ENCODE data around the gene KIAA1755.

Gene KIAA1755

GRCh38 chr20:38192323-38192885, 68.1 kb downstream of the KIAA1755 start:
- no peak for DNase-seq (ENCODE audit: extremely low read depth in 1 of 2, low read depth in 1 of 2)

GRCh38 chr20:38191654-38192053, 68.9 kb downstream of the KIAA1755 start:
- DNase-seq (ENCODE audit: extremely low read depth in 1 of 2, low read depth in 1 of 2) = no peak

- no peak for DNase-seq (ENCODE audit: extremely low read depth in 1 of 2, low read depth in 1 of 2)
Observed at GRCh38 chr20:38190936-38191371, 69.6 kb downstream of the KIAA1755 start.

DNA sequence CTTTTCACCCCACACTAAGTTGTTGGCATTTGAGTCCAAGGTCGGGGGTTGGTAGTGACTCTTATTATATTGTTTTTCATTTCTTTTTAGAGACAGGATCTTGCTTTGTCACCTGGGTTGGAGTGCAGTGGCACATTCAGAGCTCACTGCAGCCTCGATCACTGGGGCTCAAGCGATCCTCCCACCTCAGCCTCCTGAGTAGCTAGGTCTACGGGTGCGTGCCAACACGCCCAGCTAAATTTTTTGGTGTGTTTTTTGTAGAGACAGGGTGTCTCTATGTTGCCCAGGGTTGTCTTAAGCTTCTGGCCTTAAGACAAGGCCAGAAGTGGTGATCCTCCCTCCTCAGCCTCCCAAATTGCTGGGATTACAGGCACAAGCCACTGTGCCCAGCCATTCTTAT, 70.4 kb downstream of the KIAA1755 start:
- DNase-seq (ENCODE audit: extremely low read depth in 1 of 2, low read depth in 1 of 2) = no peak

- DNase-seq (ENCODE audit: extremely low read depth in 1 of 2, low read depth in 1 of 2) = no peak
Observed at GRCh38 chr20:38187517-38187916, 73.0 kb downstream of the KIAA1755 start.

GRCh38 chr20:38186788-38187221, 73.7 kb downstream of the KIAA1755 start:
- DNase-seq (ENCODE audit: extremely low read depth in 1 of 2, low read depth in 1 of 2) = no peak

GRCh38 chr20:38184101-38184500, 76.4 kb downstream of the KIAA1755 start:
- no peak for DNase-seq (ENCODE audit: extremely low read depth in 1 of 2, low read depth in 1 of 2)

- no peak for DNase-seq (ENCODE audit: extremely low read depth in 1 of 2, low read depth in 1 of 2)
Observed at GRCh38 chr20:38181971-38182370, 78.6 kb downstream of the KIAA1755 start.

DNA sequence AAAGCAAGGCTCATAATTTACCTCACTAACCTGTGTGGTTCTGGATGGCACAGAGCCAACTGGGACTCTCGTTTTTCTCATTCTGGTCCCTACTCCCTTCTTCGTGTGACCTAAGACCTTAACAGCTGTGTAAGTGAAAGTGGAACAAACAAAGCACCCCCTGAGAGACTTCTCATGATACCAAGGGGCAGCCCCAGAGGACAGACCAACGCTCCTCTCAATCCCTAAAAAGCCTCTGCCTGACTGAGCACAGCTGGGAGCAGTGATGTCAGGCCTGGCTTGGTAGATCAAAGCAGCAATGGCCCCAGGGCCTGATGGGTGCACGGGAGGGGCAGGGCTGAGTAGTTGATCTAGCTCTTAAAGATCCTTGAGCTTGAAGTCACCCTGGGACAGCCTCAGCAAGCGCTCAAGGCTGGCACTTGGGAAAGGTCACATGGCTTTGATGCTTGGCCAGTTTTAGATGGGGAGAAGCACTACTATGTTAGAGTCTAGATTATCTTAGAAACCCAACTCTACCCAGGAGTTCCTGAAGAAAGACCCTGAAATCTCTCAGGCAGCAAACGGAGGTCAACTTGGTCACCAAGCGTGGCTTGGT, 79.2 kb downstream of the KIAA1755 start:
- no peak for DNase-seq (ENCODE audit: extremely low read depth in 1 of 2, low read depth in 1 of 2)

GRCh38 chr20:38180781-38181180, 79.8 kb downstream of the KIAA1755 start:
- DNase-seq (ENCODE audit: extremely low read depth in 1 of 2, low read depth in 1 of 2) = no peak

GRCh38 chr20:38179846-38180245, 80.7 kb downstream of the KIAA1755 start:
- no peak for DNase-seq (ENCODE audit: extremely low read depth in 1 of 2, low read depth in 1 of 2)

GRCh38 chr20:38178581-38178980, 82.0 kb downstream of the KIAA1755 start:
- no peak for DNase-seq (ENCODE audit: extremely low read depth in 1 of 2, low read depth in 1 of 2)

- no peak for DNase-seq (ENCODE audit: extremely low read depth in 1 of 2, low read depth in 1 of 2)
Observed at GRCh38 chr20:38178065-38178491, 82.5 kb downstream of the KIAA1755 start.

- no peak for DNase-seq (ENCODE audit: extremely low read depth in 1 of 2, low read depth in 1 of 2)
Observed at GRCh38 chr20:38177201-38177600, 83.3 kb downstream of the KIAA1755 start.

DNA sequence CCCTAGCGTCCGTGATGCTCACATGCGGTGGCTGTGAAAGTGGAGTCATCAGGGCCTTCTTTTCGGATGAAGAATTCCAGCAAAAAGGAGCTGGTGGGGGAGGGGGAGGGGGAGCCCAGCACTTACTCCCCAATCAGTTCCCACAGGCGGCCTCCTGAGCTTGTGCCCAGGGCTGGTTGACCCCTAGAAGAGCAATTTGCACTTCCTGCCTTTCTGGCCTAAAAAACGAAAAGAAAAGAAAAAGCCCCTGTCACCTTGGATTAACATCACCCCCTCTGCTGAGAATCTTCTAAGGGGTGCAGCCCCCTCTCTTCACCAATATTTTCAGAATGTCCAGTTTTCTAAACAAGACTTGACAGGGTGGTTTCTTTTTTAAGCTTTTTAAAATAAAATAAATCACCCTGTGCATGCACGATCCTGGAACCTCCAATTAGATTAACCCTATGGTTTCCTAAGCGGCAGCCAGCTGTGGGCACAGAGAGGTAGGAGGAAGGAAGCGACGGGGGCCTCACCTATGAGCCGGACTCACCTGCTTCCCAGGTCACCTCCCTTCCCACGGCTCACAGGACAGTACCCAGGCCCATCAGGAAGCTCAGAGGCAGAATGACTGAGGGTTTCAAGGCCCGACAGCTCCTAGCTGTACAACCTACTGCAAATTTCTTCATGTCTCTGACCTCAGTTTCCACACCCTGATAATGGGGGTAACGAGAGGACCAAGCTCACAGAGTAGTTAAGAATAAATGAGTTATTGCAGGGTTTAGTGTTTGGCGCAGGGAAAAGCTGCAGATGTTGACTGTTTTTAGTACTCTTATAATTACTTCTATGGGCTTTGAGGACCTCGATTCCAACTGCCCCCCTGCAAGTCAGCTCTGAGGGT, 85.0 kb downstream of the KIAA1755 start:
- DNase-seq (ENCODE audit: extremely low read depth in 1 of 2, low read depth in 1 of 2) = no peak

DNA sequence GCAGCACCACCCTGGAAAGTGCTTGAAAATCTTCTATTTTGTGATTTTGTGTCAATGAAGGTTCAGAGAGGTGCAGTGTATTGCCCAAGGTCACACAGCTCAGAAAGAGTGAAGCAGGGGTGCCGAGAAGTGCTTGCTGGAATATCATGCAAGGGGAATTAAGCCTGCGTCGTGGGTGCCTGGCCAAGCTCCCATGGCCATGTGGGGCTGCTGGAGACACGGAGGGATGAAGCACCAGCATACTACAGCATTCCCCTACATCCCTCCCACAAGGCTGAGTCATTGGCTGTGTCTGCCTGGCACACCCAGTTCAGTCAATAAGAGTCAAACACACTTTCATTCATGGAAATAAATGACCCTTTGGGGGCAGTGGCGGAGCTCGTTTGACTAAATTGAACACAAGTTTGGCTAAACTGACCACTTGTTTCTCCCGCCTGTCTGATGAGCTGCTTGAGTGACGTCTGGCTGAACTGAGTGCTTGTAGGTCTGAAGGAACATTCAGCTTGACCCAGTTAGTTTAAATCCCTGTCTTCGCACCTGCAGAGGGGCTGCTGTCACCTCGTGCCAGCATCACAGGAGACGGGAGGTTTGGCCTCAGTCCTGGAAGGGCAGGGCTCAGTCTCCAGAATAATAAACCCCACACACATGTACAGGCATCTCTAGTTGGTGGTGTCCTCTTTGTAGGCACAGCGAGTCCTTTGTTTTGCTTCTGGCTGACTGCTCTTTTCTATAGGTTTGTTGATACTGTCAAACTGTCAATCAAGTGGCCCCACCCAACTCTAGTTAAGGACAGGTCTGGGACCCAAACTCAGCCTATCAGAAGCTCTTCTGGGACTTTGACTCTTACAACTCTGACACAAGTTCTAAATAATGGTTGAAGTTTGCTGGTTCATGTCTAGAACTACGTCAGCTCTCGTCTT, 87.0 kb downstream of the KIAA1755 start:
- DNase-seq (ENCODE audit: extremely low read depth in 1 of 2, low read depth in 1 of 2) = no peak

GRCh38 chr20:38172408-38172807, 88.1 kb downstream of the KIAA1755 start:
- no peak for DNase-seq (ENCODE audit: extremely low read depth in 1 of 2, low read depth in 1 of 2)

GRCh38 chr20:38171675-38172043, 88.9 kb downstream of the KIAA1755 start:
- no peak for DNase-seq (ENCODE audit: extremely low read depth in 1 of 2, low read depth in 1 of 2)

GRCh38 chr20:38170826-38171674, 89.5 kb downstream of the KIAA1755 start:
- DNase-seq (ENCODE audit: extremely low read depth in 1 of 2, low read depth in 1 of 2) = no peak

DNA sequence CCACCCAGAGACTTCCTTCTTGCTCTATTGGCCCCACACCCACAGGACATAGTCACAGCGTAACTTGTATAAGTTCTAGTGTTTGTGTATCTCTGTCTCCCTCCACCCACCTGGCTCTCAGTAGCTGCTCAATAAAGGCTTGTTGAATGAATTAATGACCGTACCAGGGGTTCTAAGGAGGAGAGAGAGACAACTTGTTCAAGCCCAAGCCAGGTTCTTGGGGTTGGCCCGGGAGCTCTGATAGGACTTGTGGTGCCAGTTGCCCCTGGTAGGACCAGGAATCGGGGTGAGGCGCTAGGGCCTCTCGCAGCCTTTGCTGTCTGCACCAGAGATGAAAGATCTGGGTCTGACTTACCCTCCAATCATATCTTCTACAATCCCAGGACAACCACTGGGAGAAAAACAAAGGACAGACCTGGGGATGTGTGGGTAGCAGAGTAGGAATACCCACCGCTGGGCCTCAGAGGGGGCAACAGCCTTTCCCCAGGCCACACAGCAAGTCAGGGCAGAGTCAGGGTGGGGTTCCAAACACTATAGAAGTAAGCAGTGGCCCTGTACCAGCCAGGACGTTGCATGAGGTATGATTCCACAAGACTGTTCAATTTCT, 90.2 kb downstream of the KIAA1755 start:
- DNase-seq (ENCODE audit: extremely low read depth in 1 of 2, low read depth in 1 of 2) = no peak

All from stimulated activated CD8-positive, alpha-beta memory T cell treated with anti-CD3 and anti-CD28 coated beads, Interleukin-7, amount 100 ng/mL, for 48 hours (primary cell).